ENCODE results near the gene ELMOD3. TPM values are rescaled to one million over a fixed set of nuclear protein-coding genes. Genes with fewer than 3 reads are reported as not detected.

The ELMOD3 gene
- total RNA-seq, 2 donors from 2014 or later: 12.4 to 18.9 TPM

GRCh38 chr2:85415980-85416650 lies 61.5 kb downstream of the ELMOD3 start:
- no peak overlapping the region for H3K27ac ChIP-seq (ENCODE audit: low read depth, low read length)
- Mint-ChIP-seq H3K4me3 (no peak overlapping the region), H3K36me3 (ENCODE audit: low read depth) (no peaks in the 10 kb centered on the region), H3K4me1 (peaks cover 26% of the 10 kb centered on the region), H3K9me3 (no peaks in the 10 kb centered on the region), H3K27me3 (ENCODE audit: insufficient read depth) (no peaks in the 10 kb centered on the region), H3K27ac (no peak overlapping the region)
- no peaks in the 10 kb centered on the region for H3K36me3 ChIP-seq (ENCODE audit: control insufficient read depth, insufficient read depth, low read length)
- DNase-seq: no peak
- WGBS, 2 experiments (ENCODE audit: insufficient coverage in 1 of 2, insufficient read length in 1 of 2): 87% methylated on average over 11 to 12 of the region's 12 CpGs
- no peaks in the 10 kb centered on the region for H3K9me3 ChIP-seq (ENCODE audit: control insufficient read depth, low read length)
- H3K4me3 ChIP-seq (ENCODE audit: low read length): no peak overlapping the region
- H3K4me1 ChIP-seq (ENCODE audit: control insufficient read depth, insufficient read depth, low read length): peaks cover 14% of the 10 kb centered on the region
- no peaks in the 10 kb centered on the region for H3K27me3 ChIP-seq (ENCODE audit: control insufficient read depth, insufficient read depth, low read length, poor library complexity, severe bottlenecking)
- H3K9ac ChIP-seq (ENCODE audit: extremely low read depth, low read length, poor library complexity, severe bottlenecking): no peak overlapping the region
- TF ChIP-seq CTCF (conservative IDR thresholded peaks at IDR 0.05): no peak

- 22 to 86% methylated on average over 2 to 56 of the region's 57 CpGs for WGBS, 2 experiments (ENCODE audit: insufficient coverage in 1 of 2, insufficient read length in 1 of 2)
- no peaks in the 10 kb centered on the region for H3K27me3 ChIP-seq (ENCODE audit: control insufficient read depth, insufficient read depth, low read length, poor library complexity, severe bottlenecking)
- H3K9ac ChIP-seq (ENCODE audit: extremely low read depth, low read length, poor library complexity, severe bottlenecking): peak within 1 kb of the TSS; percentile 31
- peak within 1 kb of the TSS; percentile 80 for H3K4me3 ChIP-seq (ENCODE audit: low read length)
- H3K27ac ChIP-seq (ENCODE audit: low read depth, low read length): peak within 1 kb of the TSS; percentile 76
- no peaks in the 10 kb centered on the region for H3K36me3 ChIP-seq (ENCODE audit: control insufficient read depth, insufficient read depth, low read length)
- H3K36me3 Mint-ChIP-seq (ENCODE audit: low read depth): no peaks in the 10 kb centered on the region
- H3K4me1 Mint-ChIP-seq: peaks cover 33% of the 10 kb centered on the region
- TF ChIP-seq CTCF (conservative IDR thresholded peaks at IDR 0.05): no peak
- no peaks in the 10 kb centered on the region for H3K27me3 Mint-ChIP-seq (ENCODE audit: insufficient read depth)
- peak; percentile 96 for DNase-seq
- peak within 1 kb of the TSS; percentile 78 for H3K4me3 Mint-ChIP-seq
- no peaks in the 10 kb centered on the region for H3K9me3 Mint-ChIP-seq
- H3K27ac Mint-ChIP-seq: peak within 1 kb of the TSS; percentile 94
- H3K9me3 ChIP-seq (ENCODE audit: control insufficient read depth, low read length): no peaks in the 10 kb centered on the region
- peaks cover 16% of the 10 kb centered on the region for H3K4me1 ChIP-seq (ENCODE audit: control insufficient read depth, insufficient read depth, low read length)
Measured at GRCh38 chr2:85418132-85419008, 63.8 kb downstream of the ELMOD3 start, which contains the start of gene SH2D6. SH2D6 (plus strand) TSS chr2:85418714; CDS start chr2:85429466, 10,752 bp downstream.

GRCh38 chr2:85419009-85419675 lies 64.6 kb downstream of the ELMOD3 start:
- DNase-seq: no peak
- no peaks in the 10 kb centered on the region for H3K36me3 ChIP-seq (ENCODE audit: control insufficient read depth, insufficient read depth, low read length)
- Mint-ChIP-seq H3K4me1 (peaks cover 33% of the 10 kb centered on the region), H3K27ac (peak overlapping the region; percentile 94), H3K4me3 (peak overlapping the region; percentile 78), H3K36me3 (ENCODE audit: low read depth) (no peaks in the 10 kb centered on the region), H3K27me3 (ENCODE audit: insufficient read depth) (no peaks in the 10 kb centered on the region), H3K9me3 (no peaks in the 10 kb centered on the region)
- WGBS, 2 experiments (ENCODE audit: insufficient coverage in 1 of 2, insufficient read length in 1 of 2): 82 to 88% methylated on average over 10 to 17 of the region's 17 CpGs
- peak overlapping the region; percentile 80 for H3K4me3 ChIP-seq (ENCODE audit: low read length)
- peak overlapping the region; percentile 76 for H3K27ac ChIP-seq (ENCODE audit: low read depth, low read length)
- TF ChIP-seq CTCF (conservative IDR thresholded peaks at IDR 0.05): no peak
- no peaks in the 10 kb centered on the region for H3K9me3 ChIP-seq (ENCODE audit: control insufficient read depth, low read length)
- H3K27me3 ChIP-seq (ENCODE audit: control insufficient read depth, insufficient read depth, low read length, poor library complexity, severe bottlenecking): no peaks in the 10 kb centered on the region
- H3K4me1 ChIP-seq (ENCODE audit: control insufficient read depth, insufficient read depth, low read length): peaks cover 16% of the 10 kb centered on the region
- H3K9ac ChIP-seq (ENCODE audit: extremely low read depth, low read length, poor library complexity, severe bottlenecking): peak overlapping the region; percentile 31

Data from endodermal cell (in vitro differentiated cells).